Gastrocnemius medialis (tissue), 4 donors: ENCODE results near the gene IL16. TPM values are rescaled to one million over a fixed set of nuclear protein-coding genes. Genes with fewer than 3 reads are reported as not detected.
"Not testable (repeated sequence)": the region's sequence is repeated elsewhere in the genome, so short reads cannot be mapped to it uniquely, and the experiment has no call there.

Source experiments
- ATAC-seq, 2 donors: fragments of 150-250 bp; one replicate each; pipeline ENCODE4 v1.9.1; 2016
- DNase-seq, 2 donors: peaks; one replicate each; pipeline ENCODE4 v3.0.0-alpha.2; 2019
- H3K27ac ChIP-seq, 4 donors: fragments of 200-600 bp; sonication (generic); 1 replicate in 1 of 4; 2 replicates in 3 of 4; pipeline ENCODE4 v1.5.1; 2016 to 2018; ENCODE audit warnings: mild to moderate bottlenecking in 2 of 4, moderate library complexity in 1 of 4
- H3K27me3 ChIP-seq, 3 donors: fragments of 200-600 bp; sonication (generic) in 2 of 3; 1 replicate in 1 of 3; 2 replicates in 2 of 3; pipeline versions ENCODE4 v1.5.1 to v1.6.0; 2016 to 2019; ENCODE audit warnings: mild to moderate bottlenecking in 1 of 3, moderate library complexity in 1 of 3
- H3K36me3 ChIP-seq, 2 donors: fragments of 200-600 bp; sonication (generic) in 1 of 2; one replicate each; pipeline ENCODE4 v1.5.1; 2017 to 2018
- H3K4me1 ChIP-seq, 2 donors: fragments of 200-600 bp; sonication (generic) in 1 of 2; one replicate each; pipeline ENCODE4 v1.5.1; 2016 to 2017; ENCODE audit warnings: mild to moderate bottlenecking in 2 of 2
- H3K4me3 ChIP-seq, 4 donors: fragments of 200-600 bp; sonication (generic) in 3 of 4; 1 replicate in 1 of 4; 2 replicates in 3 of 4; pipeline ENCODE4 v1.5.1; 2016 to 2019; ENCODE audit warnings: mild to moderate bottlenecking in 2 of 4
- H3K9me3 ChIP-seq, 3 donors: fragments of 200-600 bp; sonication (generic) in 2 of 3; 1 replicate in 1 of 3; 2 replicates in 2 of 3; pipeline ENCODE4 v1.5.1; 2016 to 2019
- CTCF ChIP-seq, 5 experiments: fragments of 450-650 bp in 3 of 5; fragments of 200-600 bp in 2 of 5; sonication (generic) in 2 of 5; IDR thresholded peaks in 4 of 5; conservative IDR thresholded peaks in 1 of 5; 1 replicate in 4 of 5; 2 replicates in 1 of 5; pipeline ENCODE4 v1.5.1; 2016 to 2019; ENCODE audit warnings: antibody characterized with exemption in 5 of 5, mild to moderate bottlenecking in 3 of 5, moderate library complexity in 3 of 5
- POLR2A ChIP-seq, 2 donors: fragments of 450-650 bp; IDR thresholded peaks; one replicate each; pipeline ENCODE4 v1.6.1; 2017; ENCODE audit warnings: antibody characterized with exemption in 2 of 2, mild to moderate bottlenecking in 2 of 2, moderate library complexity in 2 of 2
- in situ Hi-C, 4 donors: fragments of 200-750 bp; cut with MboI; loops; one replicate each; pipeline versions ENCODE4 v1.15.0 to v1.8.0; 2017; ENCODE audit warnings: low sequenced_read_pairs in 4 of 4
- intact Hi-C: fragments of 100-400 bp; cut with DNase I; formaldehyde crosslinking; loops from one replicate; pipeline ENCODE4 v1.15.1; 2023; ENCODE audit warnings: low total_unique reads
- total RNA-seq, 4 donors: library from RNA; depleted of rRNA; stranded (reverse); fragments of >200 nt; gene quantifications; one replicate each; pipeline versions ENCODE4 v1.1.0 to v1.2.3, GENCODE V29; 2016

IL16 gene
- total RNA-seq, 4 donors from 2014 or later, result 3.3 to 4.5 (median 4.3) TPM

GRCh38 chr15:81347910-81348309, 151.2 kb downstream of the IL16 start:
- DNase-seq, result no peak
- Histone ChIP-seq H3K27me3 (no peaks in the 10 kb centered on the region), H3K4me1 (no peaks in the 10 kb centered on the region), H3K9me3 (no peaks in the 10 kb centered on the region), H3K27ac (no peak overlapping the region), H3K36me3 (no peaks in the 10 kb centered on the region), H3K4me3 (no peak overlapping the region)
- TF ChIP-seq CTCF (IDR thresholded peaks at IDR 0.05 in 4 of 5, conservative IDR thresholded peaks at IDR 0.05 in 1 of 5) (no peak), POLR2A (IDR thresholded peaks at IDR 0.05) (no peak)
- no peak for ATAC-seq
- in situ Hi-C loops, result no loop called here
- intact Hi-C loops, result no loop called here

- in situ Hi-C loops, intact Hi-C loops, H3K4me1 ChIP-seq, H3K27me3 ChIP-seq, H3K36me3 ChIP-seq, H3K27ac ChIP-seq, ATAC-seq, DNase-seq, H3K9me3 ChIP-seq, H3K4me3 ChIP-seq: not testable (repeated sequence)
These were observed 152.0 kb downstream of the IL16 start for GRCh38 chr15:81348691-81349090.

GRCh38 chr15:81349271-81349670, 152.6 kb downstream of the IL16 start:
- Histone ChIP-seq H3K4me3 (no peak overlapping the region), H3K36me3 (no peaks in the 10 kb centered on the region), H3K4me1 (no peaks in the 10 kb centered on the region), H3K27me3 (no peaks in the 10 kb centered on the region), H3K27ac (no peak overlapping the region), H3K9me3 (no peaks in the 10 kb centered on the region)
- in situ Hi-C loops, result no loop called here
- TF ChIP-seq CTCF (IDR thresholded peaks at IDR 0.05 in 4 of 5, conservative IDR thresholded peaks at IDR 0.05 in 1 of 5) (no peak), POLR2A (IDR thresholded peaks at IDR 0.05) (no peak)
- no peak for DNase-seq
- intact Hi-C loops, result no loop called here
- ATAC-seq, result no peak

- DNase-seq, result no peak
These were observed 155.0 kb downstream of the IL16 start for GRCh38 chr15:81351651-81352050.

GRCh38 chr15:81356252-81356651, 159.6 kb downstream of the IL16 start:
- DNase-seq (no peak), ATAC-seq (no peak)
- no peaks in the 10 kb centered on the region for H3K4me1 ChIP-seq
- in situ Hi-C loops, result no loop called here
- intact Hi-C loops, result no loop called here
- no peak overlapping the region for H3K27ac ChIP-seq
- H3K27me3 ChIP-seq, result no peaks in the 10 kb centered on the region
- TF ChIP-seq POLR2A (IDR thresholded peaks at IDR 0.05), result no peak
- H3K4me3 ChIP-seq, result no peak overlapping the region
- no peaks in the 10 kb centered on the region for H3K36me3 ChIP-seq
- H3K9me3 ChIP-seq, result no peaks in the 10 kb centered on the region

More at GRCh38 chr15:81351651-81352050, 155.0 kb downstream of the IL16 start:
- Histone ChIP-seq H3K27me3 (no peaks in the 10 kb centered on the region), H3K27ac (no peak overlapping the region), H3K4me3 (no peak overlapping the region), H3K4me1 (no peaks in the 10 kb centered on the region), H3K9me3 (no peaks in the 10 kb centered on the region), H3K36me3 (no peaks in the 10 kb centered on the region)
- TF ChIP-seq POLR2A (IDR thresholded peaks at IDR 0.05) (no peak), CTCF (IDR thresholded peaks at IDR 0.05 in 4 of 5, conservative IDR thresholded peaks at IDR 0.05 in 1 of 5) (no peak)
- intact Hi-C loops, result no loop called here
- in situ Hi-C loops, result no loop called here
- no peak for ATAC-seq

- intact Hi-C loops (no loop called here), in situ Hi-C loops (no loop called here)
- DNase-seq (no peak), ATAC-seq (no peak)
- Histone ChIP-seq H3K36me3 (no peaks in the 10 kb centered on the region), H3K4me1 (no peaks in the 10 kb centered on the region), H3K4me3 (no peak overlapping the region), H3K27me3 (no peaks in the 10 kb centered on the region), H3K27ac (no peak overlapping the region), H3K9me3 (no peaks in the 10 kb centered on the region)
- TF ChIP-seq POLR2A (IDR thresholded peaks at IDR 0.05) (no peak), CTCF (IDR thresholded peaks at IDR 0.05 in 4 of 5, conservative IDR thresholded peaks at IDR 0.05 in 1 of 5) (no peak)
These were observed 160.6 kb downstream of the IL16 start for GRCh38 chr15:81357180-81357686.
